Stimulated activated CD8-positive, alpha-beta memory T cell treated with anti-CD3 and anti-CD28 coated beads, Interleukin-4, amount 100 ng/mL, for 1 hour (primary cell): ENCODE results near the gene WDR76.

Experiments
- DNase-seq, 2 donors: peaks; one replicate each; pipeline ENCODE4 v3.0.0-alpha.2; 2020; ENCODE audit warnings: low read depth in 2 of 2, low spot score in 1 of 2

The WDR76 gene

DNA sequence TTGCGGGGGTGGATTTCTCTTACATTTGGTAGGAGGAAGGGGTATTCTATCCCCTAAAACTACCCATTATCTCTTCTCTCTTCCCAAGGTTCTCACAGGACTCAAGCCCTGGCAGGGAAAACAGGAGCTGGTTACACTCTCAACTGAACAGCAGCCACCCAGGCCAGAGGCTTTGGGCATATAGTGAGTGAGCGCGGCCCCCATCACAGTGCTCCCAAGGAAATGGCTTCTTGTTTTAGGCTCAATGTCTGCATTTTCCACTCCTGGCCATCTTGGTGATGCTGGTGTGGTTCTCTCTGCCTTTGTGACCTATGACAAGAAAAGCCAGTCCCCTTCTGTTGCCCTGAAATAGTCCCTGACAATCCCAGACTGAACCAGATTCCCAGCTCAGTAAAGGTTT, 50.1 kb downstream of the WDR76 start:
- DNase-seq = no peak

- DNase-seq = no peak
These were observed 50.6 kb downstream of the WDR76 start for GRCh38 chr15:43877371-43877770.

DNA sequence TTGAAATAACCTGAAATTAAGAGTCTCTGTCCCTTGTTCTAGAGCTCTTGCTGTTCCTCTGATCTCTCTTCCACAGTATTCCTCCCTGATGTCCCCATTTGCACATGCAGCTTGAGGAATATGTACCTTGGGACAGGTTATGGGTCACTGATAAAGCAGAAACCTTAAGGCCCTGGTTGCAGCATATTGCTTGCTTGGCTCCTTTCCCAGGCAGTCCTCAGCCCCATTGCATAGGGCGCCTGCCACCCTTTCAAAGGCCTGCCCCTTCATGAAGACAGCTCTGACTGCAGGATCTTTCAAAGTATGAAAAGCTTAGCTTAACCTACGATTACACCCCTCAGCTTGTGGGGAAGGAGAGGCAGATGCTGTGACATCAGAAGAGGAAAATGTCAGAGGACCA, 51.6 kb downstream of the WDR76 start:
- no peak for DNase-seq

GRCh38 chr15:43879386-43880355, 52.9 kb downstream of the WDR76 start:
- no peak for DNase-seq

GRCh38 chr15:43880406-43881194, 53.8 kb downstream of the WDR76 start:
- DNase-seq = no peak

DNA sequence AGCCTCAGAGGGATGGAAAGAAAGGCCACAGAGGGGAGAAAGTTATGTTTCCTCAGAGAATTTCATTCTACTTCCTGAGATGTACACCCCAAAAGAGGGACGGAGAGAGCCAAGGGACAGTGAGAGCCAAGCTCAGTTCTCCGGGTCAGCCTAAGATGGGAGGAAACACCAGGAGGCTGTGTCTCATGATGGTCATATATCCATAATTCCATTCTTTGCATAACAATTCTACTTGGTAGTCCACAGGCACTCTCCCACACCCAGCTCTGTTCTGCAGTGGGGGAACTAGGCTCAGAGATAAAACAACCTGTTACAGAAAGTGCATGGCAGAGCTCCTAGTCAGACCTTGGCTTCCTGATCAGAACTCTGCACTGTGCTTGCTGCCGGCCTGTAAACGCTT, 54.4 kb downstream of the WDR76 start:
- DNase-seq = no peak

DNA sequence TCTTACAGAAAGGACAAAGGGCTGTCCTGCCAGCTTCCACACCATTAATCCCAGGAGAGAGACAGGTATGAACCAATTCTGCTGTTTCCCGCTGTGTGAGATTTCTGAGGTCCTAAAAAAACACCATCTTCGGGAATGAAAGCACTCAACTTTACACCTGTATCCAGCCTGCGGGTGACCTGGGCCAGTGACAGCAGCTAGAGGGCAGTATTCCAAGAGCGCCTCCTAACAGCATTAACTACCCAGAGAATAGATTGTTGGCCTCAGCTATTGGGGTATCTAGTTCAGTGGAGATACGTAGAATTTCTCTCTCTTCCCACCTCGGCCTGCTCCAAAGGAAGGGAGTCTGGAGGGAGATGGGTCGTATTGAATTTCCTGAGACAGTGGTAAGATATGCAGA, 55.1 kb downstream of the WDR76 start:
- DNase-seq = no peak

- DNase-seq = no peak
These were observed 56.8 kb downstream of the WDR76 start for GRCh38 chr15:43883571-43883970.

- no peak for DNase-seq
These were observed 59.8 kb downstream of the WDR76 start for GRCh38 chr15:43886558-43886957.

GRCh38 chr15:43887901-43888300, 61.1 kb downstream of the WDR76 start:
- no peak for DNase-seq

- no peak for DNase-seq
These were observed 62.2 kb downstream of the WDR76 start for GRCh38 chr15:43889042-43889441.

GRCh38 chr15:43893956-43894355, 67.2 kb downstream of the WDR76 start:
- no peak for DNase-seq

- no peak for DNase-seq
These were observed 68.8 kb downstream of the WDR76 start for GRCh38 chr15:43895586-43895985.

- DNase-seq = no peak
These were observed 69.7 kb downstream of the WDR76 start for GRCh38 chr15:43896543-43896942.

- no peak for DNase-seq
These were observed 72.1 kb downstream of the WDR76 start for GRCh38 chr15:43898891-43899290.

- no peak for DNase-seq
These were observed 73.1 kb downstream of the WDR76 start for GRCh38 chr15:43899928-43900327.

DNA sequence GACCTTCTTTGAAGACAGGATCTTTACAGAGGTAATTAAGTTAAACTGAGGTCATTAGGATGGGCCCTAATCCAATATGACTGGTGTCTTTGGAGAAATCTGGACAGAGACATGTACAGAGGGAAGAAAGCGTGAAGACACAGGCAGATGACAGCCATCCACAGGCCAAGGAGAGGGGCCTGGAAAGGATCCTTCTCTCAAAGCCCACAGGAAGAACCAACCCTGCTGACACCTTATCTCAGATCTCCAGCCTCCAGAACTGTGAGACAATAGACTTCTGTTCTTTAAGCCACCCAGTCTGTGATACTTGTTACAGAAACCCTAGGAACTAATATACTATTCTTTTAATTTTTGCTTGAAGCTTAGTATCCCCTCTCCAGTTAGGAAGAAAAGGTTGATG, 74.2 kb downstream of the WDR76 start:
- no peak for DNase-seq

DNA sequence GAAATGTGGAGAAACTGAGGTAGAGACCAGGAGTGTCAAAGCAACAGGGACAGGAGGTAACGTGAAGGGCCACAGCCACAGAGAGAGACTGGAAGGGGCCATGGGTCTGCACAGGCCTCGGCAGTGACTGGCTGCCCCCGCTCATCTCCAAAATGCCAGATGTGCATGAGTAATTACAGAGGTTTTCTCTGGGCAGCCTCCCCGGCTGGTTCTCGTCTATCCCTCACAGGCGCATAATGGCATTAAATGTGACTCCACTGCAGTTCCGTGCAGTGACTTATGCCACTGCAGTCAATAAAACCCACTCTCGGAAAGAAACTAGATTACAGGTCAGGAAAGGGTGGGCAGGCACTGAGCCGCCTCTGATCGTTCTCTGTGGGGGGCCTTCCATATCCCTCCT, 74.7 kb downstream of the WDR76 start:
- no peak for DNase-seq

- peak; percentile 5 to 17 for DNase-seq
These were observed 77.1 kb downstream of the WDR76 start for GRCh38 chr15:43903864-43904290.

- no peak for DNase-seq
These were observed 79.0 kb downstream of the WDR76 start for GRCh38 chr15:43905755-43906154.

- DNase-seq = no peak
These were observed 81.8 kb downstream of the WDR76 start for GRCh38 chr15:43908516-43909050.

DNA sequence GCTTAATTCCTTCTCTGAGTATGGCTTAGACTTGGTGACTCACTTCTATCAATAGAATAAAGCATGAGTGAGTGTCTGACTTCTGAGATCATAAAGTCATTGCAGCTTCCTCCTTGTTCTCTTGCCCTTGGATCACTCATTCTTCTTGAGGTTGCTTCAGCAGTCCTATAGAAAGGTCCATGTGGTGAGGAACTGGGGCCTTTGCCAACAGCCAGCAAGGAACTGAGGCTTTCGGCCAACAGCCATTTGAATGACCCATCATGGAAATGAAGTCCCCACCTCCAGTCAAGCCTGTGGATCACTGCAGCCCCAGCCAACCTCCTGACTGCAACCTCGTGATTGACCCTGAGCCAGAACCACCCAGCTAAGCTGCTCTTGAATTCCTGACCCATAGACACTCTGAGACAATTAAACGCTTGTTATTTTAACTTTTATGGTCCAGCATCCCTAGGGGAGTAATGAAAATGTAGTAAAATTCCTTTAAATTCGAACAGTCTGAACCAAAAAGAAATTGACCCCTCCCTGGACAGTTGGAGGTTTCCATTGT, 84.5 kb downstream of the WDR76 start:
- no peak for DNase-seq
